ENCODE results near the gene PTBP1. TPM values are rescaled to one million over a fixed set of nuclear protein-coding genes. Genes with fewer than 3 reads are reported as not detected.

The PTBP1 gene
- total RNA-seq, 1 experiment from 2014 or later: 680 TPM

- DNase-seq (ENCODE audit: low spot score) (no peak), ATAC-seq (no peak)
- TF ChIP-seq TCF7 (CRISPR knock-in tag; IDR thresholded peaks at IDR 0.05; ENCODE audit: low read depth): no peak
- TF ChIP-seq CBFB (CRISPR knock-in tag; IDR thresholded peaks at IDR 0.05; ENCODE audit: low read depth): no peak
- no peak for TF ChIP-seq NR3C1 (CRISPR knock-in tag; conservative IDR thresholded peaks at IDR 0.05; ENCODE audit: low read depth)
- TF ChIP-seq E2F1 (CRISPR knock-in tag; IDR thresholded peaks at IDR 0.05): no peak
- no peak for TF ChIP-seq ZNF138 (CRISPR knock-in tag; conservative IDR thresholded peaks at IDR 0.05)
- TF ChIP-seq IRF2 (CRISPR knock-in tag; IDR thresholded peaks at IDR 0.05; ENCODE audit: borderline replicate concordance, low read depth): no peak
- TF ChIP-seq ZNF671 (CRISPR knock-in tag; IDR thresholded peaks at IDR 0.05): no peak
- TF ChIP-seq PREB (CRISPR knock-in tag; IDR thresholded peaks at IDR 0.05; ENCODE audit: borderline replicate concordance): no peak
- TF ChIP-seq NFE2L1 (CRISPR knock-in tag; IDR thresholded peaks at IDR 0.05): no peak
- TF ChIP-seq, protein P1, sequence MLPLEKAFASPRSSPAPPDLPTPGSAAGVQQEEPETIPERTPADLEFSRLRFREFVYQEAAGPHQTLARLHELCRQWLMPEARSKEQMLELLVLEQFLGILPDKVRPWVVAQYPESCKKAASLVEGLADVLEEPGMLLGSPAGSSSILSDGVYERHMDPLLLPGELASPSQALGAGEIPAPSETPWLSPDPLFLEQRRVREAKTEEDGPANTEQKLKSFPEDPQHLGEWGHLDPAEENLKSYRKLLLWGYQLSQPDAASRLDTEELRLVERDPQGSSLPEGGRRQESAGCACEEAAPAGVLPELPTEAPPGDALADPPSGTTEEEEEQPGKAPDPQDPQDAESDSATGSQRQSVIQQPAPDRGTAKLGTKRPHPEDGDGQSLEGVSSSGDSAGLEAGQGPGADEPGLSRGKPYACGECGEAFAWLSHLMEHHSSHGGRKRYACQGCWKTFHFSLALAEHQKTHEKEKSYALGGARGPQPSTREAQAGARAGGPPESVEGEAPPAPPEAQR (CRISPR knock-in tag; IDR thresholded peaks at IDR 0.05): no peak
- no peak for TF ChIP-seq ZBTB21 (CRISPR knock-in tag; IDR thresholded peaks at IDR 0.05; ENCODE audit: borderline replicate concordance)
- Mint-ChIP-seq H3K4me3 (no peak overlapping the region), H3K9me3 (peaks cover 12% of the 10 kb centered on the region), H3K27me3 (ENCODE audit: low read depth) (no peaks in the 10 kb centered on the region; the same call in 1 of the 2 replicates), H3K36me3 (peaks cover 2% of the 10 kb centered on the region), H3K27ac (no peak overlapping the region), H3K4me1 (no peaks in the 10 kb centered on the region)
- ChIA-PET CTCF (no interaction called here), POLR2A (no interaction called here)
Observed at GRCh38 chr19:754530-754929, 42.7 kb upstream of the PTBP1 start.

DNA sequence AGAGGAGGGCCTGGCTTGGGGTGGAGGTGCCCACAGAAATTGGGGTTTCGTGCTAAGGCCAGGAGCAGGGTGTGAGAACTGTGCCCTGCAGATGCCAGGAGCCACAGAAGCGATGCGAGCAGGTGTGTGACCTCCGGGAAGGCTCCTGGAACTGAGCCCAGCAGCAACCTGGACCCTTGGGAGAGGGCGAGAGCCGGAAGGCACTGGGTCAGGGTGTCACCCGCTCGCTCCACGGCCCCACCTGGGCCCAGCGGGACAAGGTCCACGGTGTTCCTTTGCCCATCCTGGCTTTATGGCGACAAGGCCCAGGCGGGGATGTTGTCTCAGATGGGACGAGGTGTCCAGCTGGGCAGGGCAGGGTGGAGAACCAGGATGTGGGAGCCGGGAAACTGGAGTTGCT lies 42.2 kb upstream of the PTBP1 start:
- Mint-ChIP-seq H3K4me1 (no peaks in the 10 kb centered on the region), H3K4me3 (no peak overlapping the region), H3K9me3 (peaks cover 15% of the 10 kb centered on the region), H3K36me3 (peaks cover 5% of the 10 kb centered on the region), H3K27me3 (ENCODE audit: low read depth) (no peaks in the 10 kb centered on the region; the same call in none of the 2 replicates), H3K27ac (no peak overlapping the region)
- TF ChIP-seq EMX1 (CRISPR knock-in tag; IDR thresholded peaks at IDR 0.05): no peak
- no peak for TF ChIP-seq CDX4 (CRISPR knock-in tag; IDR thresholded peaks at IDR 0.05; ENCODE audit: borderline replicate concordance)
- TF ChIP-seq, protein P2, sequence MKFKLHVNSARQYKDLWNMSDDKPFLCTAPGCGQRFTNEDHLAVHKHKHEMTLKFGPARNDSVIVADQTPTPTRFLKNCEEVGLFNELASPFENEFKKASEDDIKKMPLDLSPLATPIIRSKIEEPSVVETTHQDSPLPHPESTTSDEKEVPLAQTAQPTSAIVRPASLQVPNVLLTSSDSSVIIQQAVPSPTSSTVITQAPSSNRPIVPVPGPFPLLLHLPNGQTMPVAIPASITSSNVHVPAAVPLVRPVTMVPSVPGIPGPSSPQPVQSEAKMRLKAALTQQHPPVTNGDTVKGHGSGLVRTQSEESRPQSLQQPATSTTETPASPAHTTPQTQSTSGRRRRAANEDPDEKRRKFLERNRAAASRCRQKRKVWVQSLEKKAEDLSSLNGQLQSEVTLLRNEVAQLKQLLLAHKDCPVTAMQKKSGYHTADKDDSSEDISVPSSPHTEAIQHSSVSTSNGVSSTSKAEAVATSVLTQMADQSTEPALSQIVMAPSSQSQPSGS (CRISPR knock-in tag; IDR thresholded peaks at IDR 0.05; ENCODE audit: borderline replicate concordance, low read depth): no peak
- TF ChIP-seq ZNF512 (CRISPR knock-in tag; IDR thresholded peaks at IDR 0.05; ENCODE audit: borderline replicate concordance): no peak
- TF ChIP-seq, protein P3, sequence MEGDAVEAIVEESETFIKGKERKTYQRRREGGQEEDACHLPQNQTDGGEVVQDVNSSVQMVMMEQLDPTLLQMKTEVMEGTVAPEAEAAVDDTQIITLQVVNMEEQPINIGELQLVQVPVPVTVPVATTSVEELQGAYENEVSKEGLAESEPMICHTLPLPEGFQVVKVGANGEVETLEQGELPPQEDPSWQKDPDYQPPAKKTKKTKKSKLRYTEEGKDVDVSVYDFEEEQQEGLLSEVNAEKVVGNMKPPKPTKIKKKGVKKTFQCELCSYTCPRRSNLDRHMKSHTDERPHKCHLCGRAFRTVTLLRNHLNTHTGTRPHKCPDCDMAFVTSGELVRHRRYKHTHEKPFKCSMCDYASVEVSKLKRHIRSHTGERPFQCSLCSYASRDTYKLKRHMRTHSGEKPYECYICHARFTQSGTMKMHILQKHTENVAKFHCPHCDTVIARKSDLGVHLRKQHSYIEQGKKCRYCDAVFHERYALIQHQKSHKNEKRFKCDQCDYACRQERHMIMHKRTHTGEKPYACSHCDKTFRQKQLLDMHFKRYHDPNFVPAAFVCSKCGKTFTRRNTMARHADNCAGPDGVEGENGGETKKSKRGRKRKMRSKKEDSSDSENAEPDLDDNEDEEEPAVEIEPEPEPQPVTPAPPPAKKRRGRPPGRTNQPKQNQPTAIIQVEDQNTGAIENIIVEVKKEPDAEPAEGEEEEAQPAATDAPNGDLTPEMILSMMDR (IDR thresholded peaks at IDR 0.05): no peak
- TF ChIP-seq SMAD4 (CRISPR knock-in tag; IDR thresholded peaks at IDR 0.05): no peak
- TF ChIP-seq ZNF232 (CRISPR knock-in tag; IDR thresholded peaks at IDR 0.05): no peak
- TF ChIP-seq ZNF396 (CRISPR knock-in tag; IDR thresholded peaks at IDR 0.05; ENCODE audit: borderline replicate concordance): no peak
- POLR2A ChIA-PET: no interaction called here
- CTCF ChIA-PET: no interaction called here
- ATAC-seq: no peak
- no peak for DNase-seq (ENCODE audit: low spot score)
